Calu3 (cell line): ENCODE results near the gene SCAP. TPM values are rescaled to one million over a fixed set of nuclear protein-coding genes. Genes with fewer than 3 reads are reported as not detected.

Experiments used
- BruUV-seq: library from RNA; stranded (reverse); fragments of 400-500 nt; replicated peaks from 2 replicates; lab custom pipeline; 2021; lab: Mats Ljungman, UMichigan
- CTCF ChIA-PET: fragments of 300-600 bp; sonication (Branson Sonifier 250); formaldehyde crosslinking; loops from one replicate; lab custom pipeline; 2022; ENCODE audit warnings: antibody characterized with exemption; lab: Charles Lee
- DNase-seq: peaks from one replicate; pipeline ENCODE4 v3.0.0; 2022
- H3K27ac Mint-ChIP-seq: one replicate; pipeline ENCODE4 v1.8.0; 2022; ENCODE audit warnings: mixed read lengths; ENCODE audit not compliant: unreplicated experiment
- H3K27me3 Mint-ChIP-seq: one replicate; pipeline ENCODE4 v1.8.0; 2022; ENCODE audit warnings: mixed read lengths; ENCODE audit not compliant: unreplicated experiment
- H3K36me3 Mint-ChIP-seq: one replicate; pipeline ENCODE4 v1.8.0; 2022; ENCODE audit warnings: mild to moderate bottlenecking, moderate library complexity, mixed read lengths; ENCODE audit not compliant: insufficient read depth, unreplicated experiment
- H3K4me1 Mint-ChIP-seq: one replicate; pipeline ENCODE4 v1.8.0; 2022; ENCODE audit warnings: mild to moderate bottlenecking, low read depth, mixed read lengths; ENCODE audit not compliant: unreplicated experiment
- H3K4me3 Mint-ChIP-seq: one replicate; pipeline ENCODE4 v1.8.0; 2022; ENCODE audit warnings: mild to moderate bottlenecking, low read depth, moderate library complexity, mixed read lengths; ENCODE audit not compliant: unreplicated experiment
- H3K9me3 Mint-ChIP-seq: one replicate; pipeline ENCODE4 v1.8.0; 2022; ENCODE audit warnings: low read depth, mixed read lengths; ENCODE audit not compliant: unreplicated experiment
- intact Hi-C: fragments of 100-400 bp; cut with micrococcal nuclease; formaldehyde crosslinking; loops from one replicate; pipeline ENCODE4 v1.10.0; 2022; ENCODE audit not compliant: unreplicated experiment
- total RNA-seq: library from RNA; stranded (reverse); gene quantifications from 2 replicates; pipeline ENCODE4 v1.2.3, GENCODE V29; 2022
- TF ChIP-seq, protein P1 (sequence below): fragments of 200-600 bp; IDR thresholded peaks from one replicate; pipeline ENCODE4 v1.8.0; 2022; ENCODE audit warnings: antibody characterized with exemption; ENCODE audit not compliant: unreplicated experiment

SCAP gene
- total RNA-seq, 1 experiment from 2014 or later = 74.2 TPM

DNA sequence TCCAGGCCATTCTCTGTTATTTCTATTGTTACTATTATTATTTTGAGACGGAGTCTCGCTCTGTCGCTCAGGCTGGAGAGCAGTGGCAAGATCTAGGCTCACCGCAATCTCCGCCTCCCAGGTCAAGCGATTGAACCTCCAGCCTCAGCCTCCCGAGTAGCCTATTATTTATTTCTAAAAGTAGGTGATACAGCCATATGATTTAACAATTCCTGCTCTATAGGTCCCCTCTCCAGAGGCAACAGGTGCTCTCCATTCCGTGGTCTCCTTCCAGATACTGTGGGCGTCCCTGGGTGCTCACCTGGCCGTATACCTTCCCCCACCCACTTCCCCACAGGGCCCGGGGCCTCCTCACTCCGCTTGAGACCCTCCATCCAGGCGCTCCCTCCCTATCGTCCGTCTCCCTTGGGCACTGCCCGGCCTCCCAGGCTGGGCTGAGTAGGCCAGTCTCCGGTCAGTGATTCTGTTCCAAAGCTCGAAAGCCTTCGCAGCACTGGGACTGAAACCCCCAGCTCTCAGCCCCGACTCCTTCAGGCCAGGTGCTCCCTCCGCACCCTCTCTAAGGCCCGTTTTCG is 95.6 kb downstream of the SCAP start:
- intact Hi-C loops = no loop called here
- no peak for DNase-seq
- no peaks in the 10 kb centered on the region for H3K9me3 Mint-ChIP-seq
- peak overlapping the region; percentile 99 for H3K27ac Mint-ChIP-seq
- BruUV-seq = no TSS peak
- TF ChIP-seq, protein P1, sequence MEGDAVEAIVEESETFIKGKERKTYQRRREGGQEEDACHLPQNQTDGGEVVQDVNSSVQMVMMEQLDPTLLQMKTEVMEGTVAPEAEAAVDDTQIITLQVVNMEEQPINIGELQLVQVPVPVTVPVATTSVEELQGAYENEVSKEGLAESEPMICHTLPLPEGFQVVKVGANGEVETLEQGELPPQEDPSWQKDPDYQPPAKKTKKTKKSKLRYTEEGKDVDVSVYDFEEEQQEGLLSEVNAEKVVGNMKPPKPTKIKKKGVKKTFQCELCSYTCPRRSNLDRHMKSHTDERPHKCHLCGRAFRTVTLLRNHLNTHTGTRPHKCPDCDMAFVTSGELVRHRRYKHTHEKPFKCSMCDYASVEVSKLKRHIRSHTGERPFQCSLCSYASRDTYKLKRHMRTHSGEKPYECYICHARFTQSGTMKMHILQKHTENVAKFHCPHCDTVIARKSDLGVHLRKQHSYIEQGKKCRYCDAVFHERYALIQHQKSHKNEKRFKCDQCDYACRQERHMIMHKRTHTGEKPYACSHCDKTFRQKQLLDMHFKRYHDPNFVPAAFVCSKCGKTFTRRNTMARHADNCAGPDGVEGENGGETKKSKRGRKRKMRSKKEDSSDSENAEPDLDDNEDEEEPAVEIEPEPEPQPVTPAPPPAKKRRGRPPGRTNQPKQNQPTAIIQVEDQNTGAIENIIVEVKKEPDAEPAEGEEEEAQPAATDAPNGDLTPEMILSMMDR = no peak
- CTCF ChIA-PET = interaction anchor here (0.5 to 1.2 kb wide), 7 partner anchors 10 to 828 kb away, joined by 3 to 6 read pairs (median 4); no protein-coding TSS in a partner anchor
- H3K4me3 Mint-ChIP-seq = peak overlapping the region; percentile 95
- H3K27me3 Mint-ChIP-seq = no peaks in the 10 kb centered on the region
- H3K4me1 Mint-ChIP-seq = peaks cover 44% of the 10 kb centered on the region
- H3K36me3 Mint-ChIP-seq = peaks cover 47% of the 10 kb centered on the region

DNA sequence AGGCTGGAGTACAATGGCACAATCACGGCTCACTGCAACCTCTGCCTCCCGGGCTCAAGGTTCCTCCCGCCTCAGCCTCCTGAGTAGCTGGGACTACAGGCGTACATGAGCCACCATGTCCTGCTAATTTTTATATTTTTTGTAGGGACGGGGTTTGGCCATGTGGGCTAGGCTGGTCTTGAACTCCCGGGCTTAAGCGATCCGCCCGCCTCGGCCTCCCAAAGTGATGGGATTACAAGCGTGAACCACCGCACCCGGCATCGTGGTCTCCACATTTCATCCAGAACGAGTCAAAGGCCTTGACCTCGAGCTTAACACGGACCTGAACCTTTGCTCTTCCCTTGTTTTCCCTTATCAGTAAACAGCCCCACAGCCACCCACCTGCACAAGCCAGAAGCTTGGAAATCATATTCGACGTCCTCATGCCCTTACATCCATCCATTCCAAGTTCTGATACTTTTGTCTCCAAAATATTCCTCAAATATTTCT is 96.3 kb downstream of the SCAP start:
- H3K36me3 Mint-ChIP-seq = peaks cover 47% of the 10 kb centered on the region
- H3K27ac Mint-ChIP-seq = peak overlapping the region; percentile 99
- no TSS peak for BruUV-seq
- intact Hi-C loops = no loop called here
- DNase-seq = no peak
- TF ChIP-seq, protein P1 = no peak
- H3K27me3 Mint-ChIP-seq = no peaks in the 10 kb centered on the region
- H3K4me1 Mint-ChIP-seq = peaks cover 44% of the 10 kb centered on the region
- H3K9me3 Mint-ChIP-seq = no peaks in the 10 kb centered on the region
- CTCF ChIA-PET = no interaction called here
- peak overlapping the region; percentile 95 for H3K4me3 Mint-ChIP-seq

DNA sequence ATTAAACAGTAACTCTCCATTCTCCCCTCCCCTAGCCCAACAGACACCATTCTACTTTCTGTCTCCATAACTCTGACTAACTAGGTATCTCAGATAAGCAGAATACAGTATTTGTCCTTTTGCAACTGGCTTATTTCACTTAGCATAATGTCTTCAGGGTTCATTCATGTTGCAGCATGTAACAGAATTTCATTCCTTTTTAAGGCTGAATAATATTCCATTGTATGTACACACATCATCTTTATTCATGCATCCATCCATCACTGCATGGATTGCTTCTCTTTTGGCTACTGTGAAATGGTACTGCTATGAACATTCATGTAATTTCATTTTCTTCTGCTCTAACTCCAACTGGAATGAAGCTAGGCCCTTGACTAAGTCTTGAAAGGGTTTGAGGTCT is 96.9 kb downstream of the SCAP start:
- Mint-ChIP-seq H3K4me1 (peaks cover 39% of the 10 kb centered on the region), H3K27me3 (no peaks in the 10 kb centered on the region), H3K9me3 (no peaks in the 10 kb centered on the region), H3K36me3 (peaks cover 42% of the 10 kb centered on the region), H3K27ac (peak overlapping the region; percentile 99), H3K4me3 (peak overlapping the region; percentile 95)
- CTCF ChIA-PET = no interaction called here
- no peak for DNase-seq
- TF ChIP-seq, protein P1 = no peak
- intact Hi-C loops = no loop called here
- no TSS peak for BruUV-seq

DNA sequence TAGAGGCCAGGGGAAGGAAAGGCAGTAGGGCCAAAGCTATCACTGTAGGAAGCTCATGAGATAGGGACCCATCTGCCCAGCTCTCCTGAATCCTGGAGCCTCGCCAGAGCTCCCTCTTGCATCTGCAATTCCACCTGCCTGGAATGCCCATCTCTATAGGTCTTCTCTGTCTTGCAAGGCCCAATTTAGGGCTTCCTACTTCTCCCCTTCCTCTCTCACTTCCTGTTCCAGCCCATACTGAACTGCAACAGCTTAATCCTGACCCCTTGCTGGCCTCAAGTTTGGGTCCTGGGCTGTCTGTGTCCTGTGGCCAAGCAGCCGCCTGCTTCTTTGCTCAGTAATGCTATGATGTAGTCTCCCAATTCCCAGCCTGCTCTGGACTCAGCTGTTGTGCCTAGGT is 98.6 kb downstream of the SCAP start:
- TF ChIP-seq, protein P1 = no peak
- Mint-ChIP-seq H3K27ac (no peak overlapping the region), H3K4me1 (peaks cover 27% of the 10 kb centered on the region), H3K27me3 (no peaks in the 10 kb centered on the region), H3K36me3 (peaks cover 30% of the 10 kb centered on the region), H3K4me3 (no peak overlapping the region), H3K9me3 (no peaks in the 10 kb centered on the region)
- BruUV-seq = no TSS peak
- intact Hi-C loops = no loop called here
- CTCF ChIA-PET = no interaction called here
- no peak for DNase-seq
